HG03558 (cell line): ENCODE results near the gene SIPA1L3.
"Not testable (repeated sequence)": the region's sequence is repeated elsewhere in the genome, so short reads cannot be mapped to it uniquely, and the experiment has no call there.

Experiments
- ATAC-seq: cut with Tn5 transposase; IDR thresholded peaks from one replicate; pipeline ENCODE4 v1.9.1; 2021; ENCODE audit warnings: moderate number of reproducible peaks; ENCODE audit not compliant: unreplicated experiment; ENCODE audit errors: extremely low read depth

SIPA1L3 gene

DNA sequence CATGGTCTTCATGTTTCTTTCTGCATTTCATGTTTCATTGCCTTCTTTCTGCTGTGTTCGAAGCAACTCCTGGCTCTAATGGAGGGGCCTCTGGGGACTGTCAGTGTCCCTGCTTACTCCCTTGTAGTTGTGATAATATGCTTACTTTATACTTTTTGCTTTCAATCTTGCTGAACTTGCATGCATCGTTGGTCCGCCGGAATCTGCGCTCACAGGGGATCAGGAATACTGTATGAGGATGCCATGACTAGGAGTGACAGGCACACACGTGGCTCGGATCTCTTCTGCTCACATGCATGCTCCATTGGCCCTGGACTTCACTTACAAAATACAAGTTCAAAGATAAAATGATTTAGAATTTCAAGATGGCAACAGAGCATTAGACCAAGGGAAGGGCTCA, 108.8 kb downstream of the SIPA1L3 start:
- ATAC-seq = no peak

- ATAC-seq = no peak
These were observed 110.6 kb downstream of the SIPA1L3 start for GRCh38 chr19:38017401-38018151.

- ATAC-seq = no peak
These were observed 111.8 kb downstream of the SIPA1L3 start for GRCh38 chr19:38018694-38019395.

DNA sequence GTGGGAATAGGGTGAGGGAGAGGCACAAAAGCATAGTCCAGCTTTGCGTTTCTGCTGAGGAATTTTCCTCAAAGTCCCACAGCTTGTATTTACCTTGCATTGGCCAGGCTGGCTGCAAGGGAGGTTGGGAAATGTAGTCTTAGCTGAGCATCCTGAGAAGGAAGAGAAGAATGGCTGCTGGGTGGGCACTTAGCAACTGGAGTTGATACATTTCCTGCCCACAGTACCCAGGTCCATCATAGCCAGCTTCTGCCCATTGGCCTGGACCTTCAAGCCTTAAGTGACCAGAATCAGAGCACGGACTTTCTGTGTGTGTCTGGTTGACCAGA, 112.4 kb downstream of the SIPA1L3 start:
- no peak for ATAC-seq

- ATAC-seq = no peak
These were observed 113.3 kb downstream of the SIPA1L3 start for GRCh38 chr19:38020311-38020710.

GRCh38 chr19:38021352-38021751, 114.3 kb downstream of the SIPA1L3 start:
- ATAC-seq = no peak

DNA sequence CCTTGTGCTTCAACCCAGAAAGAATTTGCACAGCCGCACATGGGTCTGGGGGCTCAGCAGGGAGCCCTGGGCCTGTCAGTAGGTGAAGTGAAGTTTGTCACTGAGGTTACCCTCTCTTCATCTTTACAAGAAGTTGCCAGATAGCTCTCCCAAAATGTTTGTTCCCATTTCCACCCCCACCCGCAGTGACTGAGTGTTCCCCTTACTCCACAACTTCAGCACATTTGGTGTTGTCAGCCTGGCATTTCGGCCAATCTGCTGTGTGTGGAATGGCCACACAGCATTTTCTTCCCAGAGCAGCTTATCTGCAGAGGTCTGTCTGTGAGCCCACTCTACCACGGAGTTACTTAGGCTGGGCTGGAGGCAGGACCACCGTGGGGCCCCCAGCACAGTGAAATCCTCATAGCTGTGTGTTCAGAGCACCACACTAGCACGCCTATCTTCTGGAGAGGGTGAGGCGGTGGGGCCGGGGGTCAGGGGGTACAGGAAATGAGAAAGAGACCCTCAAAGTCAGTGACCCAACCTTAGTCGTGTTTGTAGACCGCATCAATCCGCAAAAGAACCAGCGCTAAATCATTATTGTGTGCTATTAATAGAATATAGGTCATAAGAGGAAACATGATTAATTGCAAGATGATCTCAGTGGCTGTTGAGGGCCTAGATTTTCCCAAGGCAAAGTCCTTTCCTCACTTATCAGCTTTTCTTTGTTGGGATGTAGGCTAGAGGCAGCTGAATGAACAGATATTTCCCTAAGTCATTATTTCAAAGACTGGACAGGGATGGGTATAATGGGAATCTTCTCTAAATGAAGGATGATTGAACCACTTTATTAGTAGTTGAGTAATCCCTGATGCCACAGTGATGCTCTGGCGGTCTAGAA, 116.0 kb downstream of the SIPA1L3 start:
- ATAC-seq = no peak

DNA sequence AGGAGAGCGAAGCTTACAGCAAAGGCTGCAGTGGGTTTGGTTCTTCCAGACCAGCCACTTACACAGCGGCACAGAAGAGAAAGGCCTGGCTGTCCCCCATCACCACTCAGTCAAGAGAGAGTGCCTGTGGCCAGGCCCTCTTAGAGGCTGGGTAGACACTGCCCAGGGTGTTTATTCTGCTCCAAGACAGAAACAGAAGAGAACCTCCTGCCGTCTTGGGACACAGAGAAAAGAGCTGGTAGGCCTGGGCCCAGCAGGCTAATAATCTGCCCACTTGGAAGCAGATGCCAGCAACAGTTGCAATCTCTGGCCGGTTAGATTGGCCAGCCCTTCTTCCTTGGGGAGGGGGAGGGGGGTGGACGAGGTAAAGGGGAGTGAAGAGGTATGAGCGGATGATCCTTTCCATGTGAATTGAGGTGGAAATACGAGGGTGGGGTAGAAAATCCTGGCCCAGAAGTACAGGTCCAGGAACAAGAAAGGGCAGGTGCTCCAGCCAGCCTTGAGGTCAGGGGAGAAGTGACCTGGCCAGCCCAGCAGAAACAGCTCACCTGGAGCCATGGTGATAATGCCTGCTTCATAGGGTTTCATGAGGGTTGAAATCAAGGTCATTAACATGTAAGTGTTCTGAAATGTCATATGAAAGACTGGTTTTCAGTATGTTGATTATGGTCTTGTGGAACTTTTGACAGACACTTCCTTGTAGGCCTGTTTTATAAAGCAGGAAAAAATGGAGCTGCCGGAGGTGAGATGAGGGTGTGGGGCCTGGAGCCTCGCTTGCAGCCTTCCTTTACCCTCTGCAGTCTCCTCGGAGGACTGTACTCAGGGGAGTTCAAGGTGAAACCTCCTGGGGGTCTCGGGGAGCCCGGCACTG, 116.9 kb downstream of the SIPA1L3 start:
- no peak for ATAC-seq

DNA sequence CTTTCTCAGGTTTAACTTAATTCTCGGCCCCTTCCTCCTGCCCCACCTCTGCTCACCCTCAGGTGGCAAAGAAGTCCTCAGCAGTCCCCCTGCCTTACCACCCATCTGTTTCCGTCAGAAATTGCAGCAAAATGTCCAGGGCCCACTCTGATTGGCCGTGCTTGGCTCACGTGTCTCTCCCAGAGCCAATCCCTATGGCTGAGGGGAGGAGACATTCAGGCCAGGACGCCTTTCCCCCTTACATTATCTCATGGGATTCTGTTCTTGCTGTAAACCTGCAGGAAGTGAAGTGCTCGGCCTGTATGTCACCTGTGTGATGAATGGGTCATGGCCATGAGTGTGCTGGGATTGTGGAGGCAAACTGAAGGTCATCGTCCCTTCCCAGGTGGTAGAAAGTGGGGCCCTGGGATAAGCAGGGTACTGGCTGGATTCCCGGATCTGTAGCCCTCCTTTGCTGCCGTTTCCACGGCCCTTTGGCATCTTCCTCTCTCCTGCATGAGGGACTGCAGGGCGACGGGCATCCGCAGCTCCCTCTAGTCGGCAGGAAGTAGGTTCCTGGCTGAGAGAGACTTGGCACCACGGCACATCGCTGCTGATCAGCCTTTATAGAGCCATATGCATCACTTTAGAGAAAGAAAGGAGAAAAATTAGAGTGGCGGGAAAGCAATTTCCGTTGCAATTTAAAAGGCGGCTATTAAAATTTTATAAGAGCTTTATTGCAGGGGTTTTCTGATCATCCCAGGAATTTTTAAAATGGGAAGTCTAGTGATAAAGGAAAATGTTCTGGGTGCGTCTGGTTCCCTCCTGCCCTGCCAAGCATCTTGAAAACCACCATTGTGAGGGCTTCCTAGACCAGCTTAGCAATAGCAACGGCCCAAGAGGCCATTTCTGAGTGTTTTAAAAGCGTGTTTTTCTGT, 118.2 kb downstream of the SIPA1L3 start:
- no peak for ATAC-seq

DNA sequence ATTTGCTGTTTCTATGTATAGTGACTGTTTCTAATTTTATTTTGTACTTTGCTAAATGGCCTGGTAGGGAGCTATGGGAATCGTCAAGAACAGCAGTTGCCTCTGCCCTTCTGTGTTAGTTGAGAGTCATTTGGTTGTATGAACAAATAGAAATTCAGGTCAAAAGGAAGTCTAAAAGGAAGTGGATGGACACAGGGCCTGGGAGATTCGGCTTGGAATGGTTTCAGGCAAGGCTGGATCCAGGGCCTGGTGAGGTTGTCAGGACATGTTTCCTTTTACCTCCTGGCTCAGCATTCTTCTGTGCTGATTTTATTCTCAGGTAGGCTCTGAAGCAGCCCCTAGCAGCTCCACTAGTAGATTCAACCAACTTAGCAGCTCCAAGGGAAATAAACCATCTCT, 118.9 kb downstream of the SIPA1L3 start:
- no peak for ATAC-seq

DNA sequence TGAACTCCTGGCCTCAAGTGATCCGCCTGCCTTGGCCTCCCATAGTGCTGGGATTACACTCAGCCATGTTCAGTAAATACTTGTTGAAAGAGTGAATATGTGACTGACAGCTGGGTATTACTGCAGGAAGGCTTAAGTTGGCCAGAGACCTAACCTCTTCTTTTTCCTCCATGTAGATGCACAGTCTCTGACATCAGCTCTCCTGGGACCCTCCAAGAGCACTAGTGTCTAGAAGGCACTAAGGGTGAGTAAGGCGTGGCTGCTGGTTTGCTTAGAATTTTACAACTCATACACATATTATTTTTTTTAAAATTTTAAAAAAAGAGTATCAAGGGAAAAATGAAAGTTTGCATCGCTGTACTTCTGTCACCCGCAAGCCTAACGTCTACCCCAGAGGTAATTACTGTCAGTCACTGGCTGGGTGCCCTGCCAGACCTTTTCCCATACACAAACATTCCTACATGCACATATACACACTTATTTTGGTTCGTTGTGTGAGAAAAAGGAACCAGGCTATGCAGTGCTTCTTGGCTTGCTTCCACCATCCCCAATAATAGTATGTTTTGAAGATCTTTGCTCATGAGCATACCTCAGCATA, 122.0 kb downstream of the SIPA1L3 start:
- ATAC-seq = no peak

- not testable (repeated sequence) for ATAC-seq
These were observed 123.0 kb downstream of the SIPA1L3 start for GRCh38 chr19:38030001-38030400.

DNA sequence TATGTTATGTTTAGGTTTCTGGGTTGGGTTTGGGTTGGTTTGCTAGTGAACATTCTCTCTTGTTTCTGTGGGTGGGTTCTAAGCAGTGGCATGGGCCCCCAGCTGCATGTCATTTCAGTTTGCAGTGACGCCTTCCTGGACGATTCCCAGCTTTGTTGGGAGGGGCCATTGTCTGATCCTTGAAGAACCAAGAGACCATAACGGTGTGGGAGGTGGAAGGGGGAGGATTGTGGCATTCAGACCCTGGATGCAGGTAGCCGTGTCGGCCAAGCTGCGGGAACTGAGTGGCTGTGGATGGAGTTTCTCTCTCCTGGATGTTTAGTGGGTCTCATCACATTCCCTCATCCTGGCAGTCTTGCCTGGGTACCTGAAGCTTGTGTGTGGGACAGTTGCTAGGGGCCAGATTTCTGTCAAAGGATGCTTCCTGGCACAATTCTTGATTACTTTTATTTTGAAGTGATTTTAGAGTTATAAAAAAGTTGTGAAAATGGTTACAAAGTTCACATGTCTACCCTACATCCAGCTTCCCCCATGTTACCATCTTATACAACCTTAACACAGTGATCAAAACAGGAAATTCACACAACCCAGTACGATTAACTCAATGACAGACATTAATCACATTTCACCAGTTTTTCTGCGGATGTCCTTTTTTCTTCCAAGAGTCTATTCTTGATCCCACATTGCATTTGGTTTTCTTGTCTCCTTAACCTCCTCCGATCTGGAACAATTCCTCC, 123.8 kb downstream of the SIPA1L3 start:
- no peak for ATAC-seq

- ATAC-seq = no peak
These were observed 124.4 kb downstream of the SIPA1L3 start for GRCh38 chr19:38031423-38031770.

DNA sequence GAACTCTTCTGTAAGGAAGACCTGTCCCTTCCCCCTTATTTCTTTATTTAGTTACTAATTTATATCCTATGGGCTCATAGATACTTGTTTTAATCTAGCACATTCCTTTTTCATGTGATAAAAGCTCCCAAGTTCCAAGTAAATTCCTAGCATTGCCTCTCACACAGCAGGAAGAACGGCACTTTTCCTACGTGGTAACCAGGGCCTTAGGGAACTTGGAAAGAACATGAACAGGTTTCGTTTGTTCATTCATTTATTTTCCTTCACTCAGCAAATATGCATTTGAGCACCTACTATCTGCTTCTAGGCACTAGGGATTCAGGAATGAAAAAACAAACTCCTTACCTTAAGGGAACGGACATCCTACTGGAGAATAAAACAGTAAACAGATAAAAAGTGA, 125.1 kb downstream of the SIPA1L3 start:
- ATAC-seq = no peak

DNA sequence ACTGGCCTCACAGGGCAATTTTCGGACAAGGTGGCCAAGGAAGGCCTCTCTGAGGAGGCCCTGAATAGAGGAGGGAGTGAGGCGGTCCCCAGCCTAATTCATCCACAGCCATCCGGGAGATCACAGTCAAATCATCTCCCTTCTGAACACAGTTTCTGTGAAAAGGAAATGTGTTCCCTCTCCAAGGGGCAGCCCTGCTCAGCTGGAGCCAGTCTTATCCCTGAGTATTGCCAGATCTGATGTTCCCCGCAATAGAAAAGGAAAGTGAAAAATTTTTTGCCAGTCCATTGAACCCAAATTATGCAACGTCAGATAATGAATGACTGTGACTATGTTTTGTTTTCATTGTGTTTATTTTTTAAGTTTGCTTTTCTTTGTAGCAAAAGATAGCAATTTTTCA, 125.9 kb downstream of the SIPA1L3 start:
- ATAC-seq = no peak

GRCh38 chr19:38033658-38034491, 126.9 kb downstream of the SIPA1L3 start:
- no peak for ATAC-seq
